Activated CD4-positive, alpha-beta T cell treated with anti-CD3 and anti-CD28 coated beads, Interleukin-2, amount 10 ng/mL, durations not matched to agents 24 days and 14 days (primary cell): Measurements from ENCODE around the gene SORCS2. TPM values are rescaled to one million over a fixed set of nuclear protein-coding genes. Genes with fewer than 3 reads are reported as not detected.

ENCODE experiments used
- DNase-seq: peaks from one replicate; pipeline ENCODE4 v3.0.0; 2022
- H3K27ac Mint-ChIP-seq: one replicate; pipeline ENCODE4 v1.8.0; 2022; ENCODE audit warnings: mild to moderate bottlenecking, mixed read lengths
- H3K27me3 Mint-ChIP-seq: one replicate; pipeline ENCODE4 v1.8.0; 2022; ENCODE audit warnings: mixed read lengths
- H3K36me3 Mint-ChIP-seq: one replicate; pipeline ENCODE4 v1.8.0; 2022; ENCODE audit warnings: low read depth, mild to moderate bottlenecking, mixed read lengths
- H3K4me1 Mint-ChIP-seq: one replicate; pipeline ENCODE4 v1.8.0; 2021; ENCODE audit warnings: mixed read lengths
- H3K4me3 Mint-ChIP-seq: one replicate; pipeline ENCODE4 v1.8.0; 2022; ENCODE audit warnings: mild to moderate bottlenecking, moderate library complexity, mixed read lengths
- H3K9me3 Mint-ChIP-seq: one replicate; pipeline ENCODE4 v1.8.0; 2021; ENCODE audit warnings: mixed read lengths
- intact Hi-C: fragments of 100-400 bp; cut with micrococcal nuclease; formaldehyde crosslinking; loops from one replicate; pipeline ENCODE4 v1.15.1; 2023
- total RNA-seq: library from RNA; stranded (reverse); gene quantifications from 2 replicates; pipeline ENCODE4 v1.2.3, GENCODE V29; 2022

Gene SORCS2
- total RNA-seq, 1 donor from 2014 or later: not detected

- peaks cover 11% of the 10 kb centered on the region for H3K9me3 Mint-ChIP-seq
- H3K36me3 Mint-ChIP-seq: no peaks in the 10 kb centered on the region
- intact Hi-C loops: no loop called here
Observed at GRCh38 chr4:7388627-7389026, 196.3 kb downstream of the SORCS2 start.

GRCh38 chr4:7389101-7389701 is 196.9 kb downstream of the SORCS2 start:
- H3K27me3 Mint-ChIP-seq: no peaks in the 10 kb centered on the region
- no peaks in the 10 kb centered on the region for H3K36me3 Mint-ChIP-seq
- H3K4me3 Mint-ChIP-seq: no peak overlapping the region
- intact Hi-C loops: no loop called here
- no peak for DNase-seq
- H3K9me3 Mint-ChIP-seq: peaks cover 11% of the 10 kb centered on the region
- no peaks in the 10 kb centered on the region for H3K4me1 Mint-ChIP-seq
- H3K27ac Mint-ChIP-seq: no peak overlapping the region

More at GRCh38 chr4:7388627-7389026, 196.3 kb downstream of the SORCS2 start:
- no peak for DNase-seq
- Mint-ChIP-seq H3K27ac (no peak overlapping the region), H3K27me3 (no peaks in the 10 kb centered on the region), H3K4me3 (no peak overlapping the region), H3K4me1 (no peaks in the 10 kb centered on the region)

DNA sequence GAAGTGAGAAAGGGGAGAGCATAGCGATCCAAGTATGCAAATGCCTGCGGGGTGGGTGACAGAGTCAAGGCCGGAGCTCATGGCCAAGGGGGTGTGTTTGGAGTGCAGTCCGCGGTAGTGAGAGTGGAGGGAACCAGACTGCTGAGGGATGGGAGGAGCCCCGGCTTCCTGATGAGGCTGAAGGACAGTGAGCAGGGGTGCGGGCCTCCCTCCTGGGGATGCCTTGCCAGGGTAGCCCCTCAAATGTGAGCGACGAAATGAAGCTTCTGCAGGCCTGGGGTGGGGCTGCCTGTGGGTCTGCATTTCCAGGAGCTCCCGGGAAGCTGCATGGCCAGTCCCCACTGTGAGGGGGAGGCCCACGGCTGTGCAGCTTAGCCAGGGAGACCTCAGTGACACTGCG is 197.4 kb downstream of the SORCS2 start:
- intact Hi-C loops: no loop called here
- Mint-ChIP-seq H3K9me3 (peaks cover 11% of the 10 kb centered on the region), H3K27ac (no peak overlapping the region), H3K4me3 (no peak overlapping the region), H3K4me1 (no peaks in the 10 kb centered on the region), H3K27me3 (no peaks in the 10 kb centered on the region), H3K36me3 (no peaks in the 10 kb centered on the region)
- DNase-seq: no peak

- Mint-ChIP-seq H3K36me3 (no peaks in the 10 kb centered on the region), H3K27ac (no peak overlapping the region), H3K4me3 (no peak overlapping the region), H3K4me1 (no peaks in the 10 kb centered on the region), H3K9me3 (peaks cover 11% of the 10 kb centered on the region), H3K27me3 (no peaks in the 10 kb centered on the region)
- DNase-seq: no peak
- intact Hi-C loops: no loop called here
Observed at GRCh38 chr4:7390336-7390735, 198.0 kb downstream of the SORCS2 start.

DNA sequence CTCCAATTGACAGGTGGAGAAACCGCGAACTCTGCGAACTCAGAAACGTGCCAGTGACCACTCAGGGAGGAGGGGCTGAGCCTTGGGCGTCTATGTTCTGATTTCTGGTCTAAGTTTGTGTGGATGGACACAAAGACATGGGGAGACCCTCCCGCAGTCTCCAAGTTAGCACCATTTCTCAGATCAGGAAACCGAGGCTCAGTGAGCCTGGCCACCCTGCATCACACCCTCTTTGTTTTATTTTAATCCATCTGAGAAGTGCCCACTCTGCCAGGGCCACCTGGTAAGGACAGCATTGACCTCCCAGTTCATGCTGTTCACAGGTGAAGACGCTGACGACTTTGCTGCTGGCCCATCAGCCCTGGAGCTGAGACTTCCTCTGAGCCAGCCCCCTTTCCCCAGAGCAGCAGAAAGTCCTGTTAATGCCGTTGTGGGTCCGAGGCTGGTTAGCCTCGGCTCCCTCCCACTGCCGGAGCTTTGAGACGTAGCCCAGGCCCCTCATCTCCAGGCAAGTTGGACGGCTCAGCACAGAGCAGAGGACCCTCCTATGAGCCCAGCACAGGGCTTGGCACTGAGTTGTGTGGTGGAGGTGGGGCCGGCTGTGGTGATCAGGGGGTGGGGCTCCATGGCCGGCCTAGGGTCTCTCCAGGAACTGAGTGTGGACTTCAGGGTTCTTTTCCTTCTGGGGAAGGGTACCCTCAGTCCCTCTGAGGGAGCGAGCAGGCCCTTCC is 198.7 kb downstream of the SORCS2 start:
- Mint-ChIP-seq H3K27ac (no peak overlapping the region), H3K36me3 (no peaks in the 10 kb centered on the region), H3K4me3 (no peak overlapping the region), H3K4me1 (no peaks in the 10 kb centered on the region), H3K27me3 (no peaks in the 10 kb centered on the region), H3K9me3 (peaks cover 11% of the 10 kb centered on the region)
- intact Hi-C loops: no loop called here
- no peak for DNase-seq

DNA sequence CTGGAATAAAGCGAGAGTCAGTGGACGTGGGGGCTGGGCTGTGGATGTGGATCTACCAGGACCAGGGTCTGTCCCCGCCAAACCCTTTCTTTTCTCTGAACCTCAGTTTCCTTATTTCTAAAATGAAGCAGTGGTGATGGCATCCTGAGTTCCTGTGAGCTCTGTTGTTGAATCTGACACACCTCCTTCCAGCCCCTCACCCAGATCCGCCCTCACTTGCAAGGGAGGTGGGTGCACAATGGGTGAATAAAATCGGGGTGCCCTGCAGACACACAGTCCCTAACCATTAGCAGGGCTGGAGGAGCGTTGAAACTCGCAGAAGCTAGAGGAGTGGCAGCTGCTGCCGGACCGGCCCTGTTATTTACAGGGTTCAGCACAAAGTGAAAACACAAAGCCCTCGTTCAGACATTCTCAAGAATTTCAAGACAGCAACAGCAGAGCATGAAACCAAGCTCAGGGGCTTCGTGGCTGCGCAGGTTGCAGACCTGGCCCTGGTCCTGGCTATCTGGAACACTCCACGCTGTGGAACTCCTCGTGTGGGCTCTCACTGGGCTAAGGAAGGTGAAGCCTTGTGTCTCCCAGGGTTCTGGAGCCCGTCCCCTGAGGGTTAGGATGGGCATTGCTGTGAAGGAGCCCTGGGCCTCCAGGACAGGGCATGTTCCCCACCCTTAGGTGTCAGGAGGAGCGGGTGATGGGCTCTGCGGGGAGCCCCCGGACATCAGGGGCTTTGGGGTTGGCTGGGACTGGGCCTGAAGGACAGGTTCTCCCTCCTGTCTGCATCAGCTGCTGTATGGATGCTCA is 199.5 kb downstream of the SORCS2 start:
- Mint-ChIP-seq H3K36me3 (no peaks in the 10 kb centered on the region), H3K27ac (no peak overlapping the region), H3K27me3 (no peaks in the 10 kb centered on the region), H3K4me1 (no peaks in the 10 kb centered on the region), H3K9me3 (peaks cover 8% of the 10 kb centered on the region), H3K4me3 (no peak overlapping the region)
- intact Hi-C loops: no loop called here
- no peak for DNase-seq

GRCh38 chr4:7392438-7393421 is 200.4 kb downstream of the SORCS2 start:
- DNase-seq: no peak
- intact Hi-C loops: no loop called here
- Mint-ChIP-seq H3K36me3 (no peaks in the 10 kb centered on the region), H3K4me3 (no peak overlapping the region), H3K9me3 (peaks cover 3% of the 10 kb centered on the region), H3K27ac (no peak overlapping the region), H3K27me3 (peaks cover 3% of the 10 kb centered on the region), H3K4me1 (no peaks in the 10 kb centered on the region)

- Mint-ChIP-seq H3K4me3 (no peak overlapping the region), H3K4me1 (no peaks in the 10 kb centered on the region), H3K36me3 (no peaks in the 10 kb centered on the region), H3K9me3 (no peaks in the 10 kb centered on the region), H3K27ac (no peak overlapping the region), H3K27me3 (peaks cover 10% of the 10 kb centered on the region)
- no peak for DNase-seq
- intact Hi-C loops: no loop called here
Observed at GRCh38 chr4:7393601-7394575, 201.6 kb downstream of the SORCS2 start.

DNA sequence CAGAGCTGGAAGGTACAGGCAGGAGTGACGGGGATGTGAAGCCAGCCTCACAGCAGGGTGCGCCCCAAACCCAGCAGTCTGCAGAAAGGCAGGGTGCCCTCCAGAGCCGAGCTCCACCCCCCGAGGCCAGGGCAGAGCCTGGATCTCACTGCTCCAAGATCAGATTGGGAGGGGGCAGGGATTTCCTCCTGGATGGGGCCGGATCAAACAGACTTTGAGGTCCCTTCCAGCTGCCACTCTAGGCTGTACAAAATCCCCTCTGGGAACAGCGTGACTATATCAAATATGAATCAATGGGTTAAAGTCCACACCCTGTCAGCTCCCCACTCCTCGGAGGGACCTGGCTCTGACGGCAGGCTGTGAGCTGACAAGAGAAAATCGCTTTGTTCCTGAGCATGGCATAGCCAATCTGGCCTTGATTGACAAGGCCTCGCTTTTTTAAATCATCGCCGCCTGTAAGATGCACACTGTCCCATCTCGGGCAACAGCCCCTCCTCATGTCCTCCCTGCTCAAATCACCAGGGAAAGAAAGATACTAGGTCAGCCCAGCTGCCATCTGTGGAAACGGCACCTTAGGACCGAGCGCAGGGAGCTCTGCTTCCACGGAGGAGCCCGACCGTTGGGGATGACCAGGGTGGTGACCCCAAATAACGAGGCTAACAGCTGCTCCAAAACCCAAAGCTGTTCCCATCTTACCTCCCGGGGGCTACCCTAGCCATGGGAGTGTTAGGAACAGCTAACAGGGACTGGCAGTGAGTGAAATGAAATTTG is 202.5 kb downstream of the SORCS2 start:
- no peaks in the 10 kb centered on the region for H3K9me3 Mint-ChIP-seq
- no peaks in the 10 kb centered on the region for H3K36me3 Mint-ChIP-seq
- H3K4me3 Mint-ChIP-seq: no peak overlapping the region
- no peak overlapping the region for H3K27ac Mint-ChIP-seq
- no peak for DNase-seq
- no peaks in the 10 kb centered on the region for H3K4me1 Mint-ChIP-seq
- intact Hi-C loops: no loop called here
- H3K27me3 Mint-ChIP-seq: peaks cover 10% of the 10 kb centered on the region

GRCh38 chr4:7395645-7396044 is 203.3 kb downstream of the SORCS2 start:
- DNase-seq: no peak
- no peaks in the 10 kb centered on the region for H3K4me1 Mint-ChIP-seq
- peaks cover 3% of the 10 kb centered on the region for H3K9me3 Mint-ChIP-seq
- H3K4me3 Mint-ChIP-seq: no peak overlapping the region
- no peak overlapping the region for H3K27ac Mint-ChIP-seq
- peaks cover 10% of the 10 kb centered on the region for H3K27me3 Mint-ChIP-seq
- H3K36me3 Mint-ChIP-seq: no peaks in the 10 kb centered on the region
- intact Hi-C loops: no loop called here

- Mint-ChIP-seq H3K27ac (no peak overlapping the region), H3K36me3 (no peaks in the 10 kb centered on the region), H3K4me3 (no peak overlapping the region), H3K4me1 (no peaks in the 10 kb centered on the region), H3K27me3 (peaks cover 10% of the 10 kb centered on the region), H3K9me3 (peaks cover 8% of the 10 kb centered on the region)
- intact Hi-C loops: no loop called here
- DNase-seq: no peak
Observed at GRCh38 chr4:7396186-7396910, 204.0 kb downstream of the SORCS2 start.
